GM12878 (cell line): ENCODE results near the gene SORCS2. TPM values are rescaled to one million over a fixed set of nuclear protein-coding genes. Genes with fewer than 3 reads are reported as not detected.

Experiments used
- ATAC-seq: fragments of 200-7000 bp; cut with Tn5 transposase; 3 replicates; pipeline ENCODE4 v1.9.1; 2020; ENCODE audit warnings: mild to moderate bottlenecking, moderate library complexity
- BruUV-seq: library from RNA; stranded (reverse); fragments of 400-500 nt; replicated peaks from 2 replicates; lab custom pipeline; 2021; lab: Mats Ljungman, UMichigan
- CTCF ChIA-PET: fragments of 300-600 bp; sonication (Branson Sonifier 250); formaldehyde crosslinking; extraction: SDS; loops from one replicate; lab custom pipeline; 2021; ENCODE audit warnings: inconsistent platforms; lab: Yijun Ruan, JAX
- POLR2A ChIA-PET: fragments of 350-600 bp; formaldehyde crosslinking; extraction: SDS; loops from one replicate; lab custom pipeline; 2021; ENCODE audit warnings: inconsistent platforms; lab: Charles Lee
- RAD21 ChIA-PET: fragments of 300-600 bp; sonication (Branson Sonifier 250); formaldehyde crosslinking; loops from one replicate; lab custom pipeline; 2023; ENCODE audit warnings: antibody characterized with exemption; ENCODE audit not compliant: unreplicated experiment; lab: Charles Lee
- SMC1A ChIA-PET: fragments of 300-600 bp; sonication (Branson Sonifier 250); formaldehyde crosslinking; loops from one replicate; lab custom pipeline; 2023; ENCODE audit not compliant: unreplicated experiment, uncharacterized antibody; lab: Charles Lee
- DNase-seq: peaks from one replicate; pipeline ENCODE4 v3.0.0-alpha.2; 2011; ENCODE audit warnings: low read depth, low spot score
- FAIRE-seq: peaks from 3 replicates; lab custom pipeline; 2011; peaks lifted over from hg19 to GRCh38; lab: Jason Lieb, UNC
- H2AFZ ChIP-seq: 2 replicates; pipeline ENCODE4 v1.6.0; 2011; ENCODE audit warnings: low read depth, low read length, control low read depth; ENCODE audit not compliant: control insufficient read depth
- H3K27ac ChIP-seq: 2 replicates; pipeline ENCODE4 v1.5.1; 2011; ENCODE audit warnings: control low read depth; ENCODE audit not compliant: control insufficient read depth, insufficient read depth
- H3K27me3 ChIP-seq, 2 experiments: replicated peaks in 1 of 2; 2 replicates each; pipeline versions ENCODE4 v1.6.0 to v1.6.1; 2011; ENCODE audit warnings: low read length in 1 of 2; ENCODE audit not compliant: control insufficient read depth in 2 of 2, insufficient read depth in 2 of 2
- H3K36me3 ChIP-seq, 2 experiments: 2 replicates each; pipeline ENCODE4 v1.5.1; 2011; ENCODE audit warnings: low read length in 1 of 2; ENCODE audit not compliant: control insufficient read depth in 2 of 2, insufficient read depth in 2 of 2
- H3K4me1 ChIP-seq: 2 replicates; pipeline ENCODE4 v1.6.1; 2011; ENCODE audit warnings: mild to moderate bottlenecking, low read length, moderate library complexity, mixed read lengths; ENCODE audit not compliant: control insufficient read depth, insufficient read depth
- H3K4me2 ChIP-seq: 2 replicates; pipeline ENCODE4 v1.6.0; 2011; ENCODE audit warnings: control low read depth; ENCODE audit not compliant: control insufficient read depth, insufficient read depth
- H3K4me3 ChIP-seq: fragments of 200-600 bp; sonication (generic); 2 replicates; pipeline ENCODE4 v1.5.1; 2016
- H3K79me2 ChIP-seq: 2 replicates; pipeline ENCODE4 v1.6.0; 2011; ENCODE audit warnings: low read length; ENCODE audit not compliant: control insufficient read depth, insufficient read depth
- H3K9ac ChIP-seq: 2 replicates; pipeline ENCODE4 v1.8.0; 2011; ENCODE audit warnings: low read length, control low read depth, mixed read lengths; ENCODE audit not compliant: control insufficient read depth, insufficient read depth
- H3K9me3 ChIP-seq: replicated peaks from 3 replicates; pipeline ENCODE4 v1.5.1; 2011; ENCODE audit warnings: mild to moderate bottlenecking, low read length; ENCODE audit not compliant: control insufficient read depth, insufficient read depth
- H4K20me1 ChIP-seq: 2 replicates; pipeline ENCODE4 v1.6.0; 2011; ENCODE audit not compliant: control insufficient read depth, insufficient read depth
- KDM1A ChIP-seq: fragments of 200-600 bp; sonication (generic); IDR thresholded peaks from 2 replicates; pipeline ENCODE4 v1.6.1; 2016; ENCODE audit warnings: borderline replicate concordance
- PML ChIP-seq: IDR thresholded peaks from 2 replicates; pipeline ENCODE4 v1.6.1; 2012; ENCODE audit warnings: low read length, inconsistent platforms
- SIX5 ChIP-seq: IDR thresholded peaks from 2 replicates; pipeline ENCODE4 v1.6.1; 2011; ENCODE audit warnings: mild to moderate bottlenecking, low read depth, low read length, moderate library complexity; ENCODE audit not compliant: severe bottlenecking
- TCF12 ChIP-seq: IDR thresholded peaks from 2 replicates; pipeline ENCODE4 v1.6.1; 2011; ENCODE audit warnings: low read depth, mild to moderate bottlenecking, low read length
- WGBS: methylation state at CpG from one replicate; pipeline ENCODE4 v1.1.6; 2016; ENCODE audit warnings: low lambda C conversion rate; ENCODE audit not compliant: insufficient replicate concordance, insufficient coverage; ENCODE audit errors: missing lambda C conversion rate; 5-methylcytosine and 5-hydroxymethylcytosine counted together
- in situ Hi-C: fragments of 300-500 bp; cut with MboI; formaldehyde crosslinking; loops from 9 replicates; pipeline ENCODE4 v1.14.3; 2018; ENCODE audit warnings: mixed read lengths
- intact Hi-C: fragments of 100-400 bp; cut with micrococcal nuclease; formaldehyde crosslinking; loops from one replicate; pipeline ENCODE4 v1.14.2; 2022; ENCODE audit not compliant: unreplicated experiment
- polyA plus RNA-seq, 11 experiments: library from polyadenylated mRNA; depleted of rRNA in 4 of 11; unstranded in 6 of 11; stranded (reverse) in 5 of 11; fragments of >200 nt; fragmentation: Nextera tagmentation in 4 of 11; fragmentation: Illumina TruSeq in 1 of 11; extraction: Ambion mirVana in 4 of 11; extraction: Trizol in 1 of 11; gene quantifications; 1 replicate in 1 of 11; 2 replicates in 10 of 11; pipeline versions ENCODE4 v1.2.1 to v1.2.3, GENCODE V29; 2011 to 2016; ENCODE audit warnings: inconsistent platforms in 2 of 11, missing spikeins in 2 of 11, low read depth in 1 of 11
- total RNA-seq, 4 experiments: library from RNA; depleted of rRNA in 3 of 4; stranded (reverse); fragments of >200 nt in 3 of 4; fragmentation: Illumina TruSeq in 1 of 4; extraction: Trizol in 1 of 4; gene quantifications; 2 replicates each; pipeline versions ENCODE4 v1.2.1 to v1.2.3, GENCODE V29; 2013 to 2021

The SORCS2 gene
- total and polyA plus RNA-seq, 10 of the 15 experiments (the other 5 are each of a cell fraction or from before 2014, with no cell fraction given), result 0.01 to 0.15 (median 0.05) TPM; not detected in 5

GRCh38 chr4:7737752-7738457 lies 545.6 kb downstream of the SORCS2 start:
- ChIA-PET SMC1A (no interaction called here), RAD21 (no interaction called here)
- no TSS peak for BruUV-seq

GRCh38 chr4:7738458-7739076 lies 546.2 kb downstream of the SORCS2 start:
- RAD21 ChIA-PET, result no interaction called here
- Histone ChIP-seq H3K27ac (no peak overlapping the region), H3K4me2 (no peak overlapping the region), H3K79me2 (no peaks in the 10 kb centered on the region), H4K20me1 (no peaks in the 10 kb centered on the region), H3K9ac (no peak overlapping the region), H3K36me3 (no peaks in the 10 kb centered on the region), H3K9me3 (no peaks in the 10 kb centered on the region), H3K4me1 (peaks cover 3% of the 10 kb centered on the region), H3K4me3 (no peak overlapping the region), H3K27me3 (no peaks in the 10 kb centered on the region; a peak in 2 of 4 replicates), H2AFZ (no peak overlapping the region)
- CTCF ChIA-PET, result no interaction called here
- 78% methylated on average over 32 of the region's 32 CpGs for WGBS
- no peak for TF ChIP-seq TCF12
- no peak for TF ChIP-seq SIX5
- TF ChIP-seq PML, result no peak
- DNase-seq (no peak), ATAC-seq (no peak), FAIRE-seq (no peak)
- in situ Hi-C loops, result no loop called here
- intact Hi-C loops, result no loop called here
- POLR2A ChIA-PET, result no interaction called here
- SMC1A ChIA-PET, result no interaction called here
- no TSS peak for BruUV-seq

More at GRCh38 chr4:7737752-7738457, 545.6 kb downstream of the SORCS2 start:
- no peaks in the 10 kb centered on the region for H3K4me1 ChIP-seq
- in situ Hi-C loops (no loop called here), intact Hi-C loops (no loop called here)
- H3K27ac ChIP-seq, result no peak overlapping the region
- WGBS, result 61% methylated on average over 18 of the region's 19 CpGs
- no peak overlapping the region for H3K4me3 ChIP-seq
- DNase-seq, result no peak
- no peak for ATAC-seq
- no peak overlapping the region for H3K9ac ChIP-seq
- no peaks in the 10 kb centered on the region for H3K9me3 ChIP-seq
- no peaks in the 10 kb centered on the region for H3K79me2 ChIP-seq
- no peaks in the 10 kb centered on the region for H3K36me3 ChIP-seq
- H2AFZ ChIP-seq, result no peak overlapping the region
- ChIA-PET POLR2A (no interaction called here), CTCF (no interaction called here)
- FAIRE-seq, result no peak
- TF ChIP-seq KDM1A, result no peak
- H4K20me1 ChIP-seq, result no peaks in the 10 kb centered on the region
- no peaks in the 10 kb centered on the region; a peak in 2 of 4 replicates for H3K27me3 ChIP-seq
- H3K4me2 ChIP-seq, result no peak overlapping the region
